ENCODE measurements around the gene C1QB. TPM values are rescaled to one million over a fixed set of nuclear protein-coding genes. Genes with fewer than 3 reads are reported as not detected.

C1QB gene
- total and polyA plus RNA-seq, 2 of the 4 experiments (the other 2 are of a cell fraction), result not detected

- intact Hi-C loops (cut with micrococcal nuclease) (no loop called here), in situ Hi-C loops (cut with MboI; ENCODE audit: low sequenced_read_pairs) (no loop called here), dilution Hi-C loops (cut with HindIII; ENCODE audit: low sequenced_read_pairs, unreplicated experiment) (no loop called here)
- H2AFZ ChIP-seq (replicated peaks; ENCODE audit: low read length, poor library complexity), result no peak overlapping the region
- no peak overlapping the region for H3K4me2 ChIP-seq (ENCODE audit: low read depth, low read length)
- H3K18ac ChIP-seq (ENCODE audit: low read depth, low read length), result no peak overlapping the region
- no peak overlapping the region for H3K56ac ChIP-seq (ENCODE audit: extremely low read depth, insufficient read depth, low read length)
- H3K9me1 ChIP-seq (ENCODE audit: insufficient read depth, low read length), result no peaks in the 10 kb centered on the region
- CTCF ChIA-PET, result no interaction called here
- whole genome bisulfite sequencing, 2 experiments (ENCODE audit: extremely low coverage in 2 of 2, insufficient read length in 1 of 2), result 85% methylated on average over 6 of the region's 13 CpGs; no CpG with 5 or more reads in 1 of the 2 experiments
- H3K27me3 ChIP-seq (ENCODE audit: control insufficient read depth, insufficient read depth, low read length), result peaks cover 61% of the 10 kb centered on the region
- no peaks in the 10 kb centered on the region; the same call in 1 of the 2 replicates for H4K20me1 ChIP-seq (ENCODE audit: insufficient read depth, low read length)
- BruUV-seq (replicated peaks), result no TSS peak
- H2BK15ac ChIP-seq (ENCODE audit: low read depth, low read length), result no peak overlapping the region
- no peak overlapping the region for H2BK20ac ChIP-seq (ENCODE audit: low read depth, low read length)
- peaks cover 2% of the 10 kb centered on the region; the same call in 1 of the 2 replicates for H3K4me1 ChIP-seq (ENCODE audit: control insufficient read depth, insufficient read depth, low read length)
- no peaks in the 10 kb centered on the region for H3K79me1 ChIP-seq (ENCODE audit: low read depth in 1 of 2, low read length in 2 of 2)
- no peak overlapping the region for H2AK5ac ChIP-seq (ENCODE audit: low read depth, low read length)
- H2BK120ac ChIP-seq (ENCODE audit: low read depth, low read length), result no peak overlapping the region
- no peak overlapping the region for H2AK9ac ChIP-seq (replicated peaks; ENCODE audit: low read depth, low read length, poor library complexity)
- H3K9me3 ChIP-seq (ENCODE audit: control insufficient read depth, insufficient read depth, low read length), result no peaks in the 10 kb centered on the region
- H3K4ac ChIP-seq (ENCODE audit: low read depth, low read length), result no peak overlapping the region
- no peak overlapping the region for H3K9ac ChIP-seq (ENCODE audit: low read depth, low read length)
- no peak overlapping the region for H3K27ac ChIP-seq (ENCODE audit: insufficient read depth, low read length)
- ATAC-seq (ENCODE audit: low read depth) (no peak), DNase-seq (no peak)
- no peak overlapping the region for H3K14ac ChIP-seq (replicated peaks; ENCODE audit: low read depth, low read length)
- TF ChIP-seq BHLHE40 (IDR thresholded peaks at IDR 0.05; ENCODE audit: low read depth, low read length), result no peak
- TF ChIP-seq POLR2A (IDR thresholded peaks at IDR 0.05; ENCODE audit: low read depth, low read length), result no peak
- no peak for TF ChIP-seq USF2 (IDR thresholded peaks at IDR 0.05; ENCODE audit: low read depth, low read length)
- TF ChIP-seq RCOR1 (IDR thresholded peaks at IDR 0.05; ENCODE audit: insufficient replicate concordance, low read length), result no peak
- TF ChIP-seq CHD1 (IDR thresholded peaks at IDR 0.05; ENCODE audit: low read depth, low read length), result no peak
- no peak for TF ChIP-seq MAFK (IDR thresholded peaks at IDR 0.05; ENCODE audit: low read depth, low read length)
- TF ChIP-seq SMC3 (IDR thresholded peaks at IDR 0.05; ENCODE audit: low read depth, low read length), result no peak
- no peak for TF ChIP-seq RAD21 (IDR thresholded peaks at IDR 0.05; ENCODE audit: low read length)
- no peak overlapping the region for H4K8ac ChIP-seq (ENCODE audit: low read depth in 2 of 2, low read length in 2 of 2)
- no peak overlapping the region for H4K5ac ChIP-seq (ENCODE audit: low read depth, low read length)
- H4K91ac ChIP-seq (ENCODE audit: insufficient read depth, low read depth, low read length), result no peak overlapping the region
- no peak overlapping the region for H3K23ac ChIP-seq (ENCODE audit: low read depth, low read length)
- no peaks in the 10 kb centered on the region for H3K36me3 ChIP-seq (ENCODE audit: control insufficient read depth, insufficient read depth, low read length)
- no peak overlapping the region for H2BK5ac ChIP-seq (ENCODE audit: low read depth, low read length, poor library complexity, severe bottlenecking)
- no peak overlapping the region for H3K4me3 ChIP-seq (ENCODE audit: insufficient read depth, low read depth, low read length)
- POLR2A ChIA-PET (ENCODE audit: unreplicated experiment), result no interaction called here
Measured at GRCh38 chr1:22650089-22650693, 2.8 kb upstream of the C1QB start.
